WI38 (cell line): ENCODE results near the gene ASCL5.
"Not testable (repeated sequence)": the region's sequence is repeated elsewhere in the genome, so short reads cannot be mapped to it uniquely, and the experiment has no call there.

ENCODE experiments used
- H3K4me3 ChIP-seq: 2 replicates; pipeline ENCODE4 v1.5.1; 2011; ENCODE audit warnings: low read depth, mild to moderate bottlenecking, control low read depth, low read length
- TF ChIP-seq, protein P1 (sequence below): IDR thresholded peaks from 2 replicates; pipeline ENCODE4 v1.5.1; 2012; ENCODE audit warnings: low read depth, mild to moderate bottlenecking, control low read depth, low read length

The ASCL5 gene

GRCh38 chr1:201170533-201171062 is 43.6 kb upstream of the ASCL5 start:
- TF ChIP-seq, protein P1, sequence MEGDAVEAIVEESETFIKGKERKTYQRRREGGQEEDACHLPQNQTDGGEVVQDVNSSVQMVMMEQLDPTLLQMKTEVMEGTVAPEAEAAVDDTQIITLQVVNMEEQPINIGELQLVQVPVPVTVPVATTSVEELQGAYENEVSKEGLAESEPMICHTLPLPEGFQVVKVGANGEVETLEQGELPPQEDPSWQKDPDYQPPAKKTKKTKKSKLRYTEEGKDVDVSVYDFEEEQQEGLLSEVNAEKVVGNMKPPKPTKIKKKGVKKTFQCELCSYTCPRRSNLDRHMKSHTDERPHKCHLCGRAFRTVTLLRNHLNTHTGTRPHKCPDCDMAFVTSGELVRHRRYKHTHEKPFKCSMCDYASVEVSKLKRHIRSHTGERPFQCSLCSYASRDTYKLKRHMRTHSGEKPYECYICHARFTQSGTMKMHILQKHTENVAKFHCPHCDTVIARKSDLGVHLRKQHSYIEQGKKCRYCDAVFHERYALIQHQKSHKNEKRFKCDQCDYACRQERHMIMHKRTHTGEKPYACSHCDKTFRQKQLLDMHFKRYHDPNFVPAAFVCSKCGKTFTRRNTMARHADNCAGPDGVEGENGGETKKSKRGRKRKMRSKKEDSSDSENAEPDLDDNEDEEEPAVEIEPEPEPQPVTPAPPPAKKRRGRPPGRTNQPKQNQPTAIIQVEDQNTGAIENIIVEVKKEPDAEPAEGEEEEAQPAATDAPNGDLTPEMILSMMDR, result no peak

GRCh38 chr1:201169971-201170532 is 43.1 kb upstream of the ASCL5 start:
- H3K4me3 ChIP-seq, result no peak overlapping the region; the same call in 1 of the 2 replicates
- TF ChIP-seq, protein P1, result no peak

More at GRCh38 chr1:201170533-201171062, 43.6 kb upstream of the ASCL5 start:
- peak overlapping the region; percentile 74 for H3K4me3 ChIP-seq

DNA sequence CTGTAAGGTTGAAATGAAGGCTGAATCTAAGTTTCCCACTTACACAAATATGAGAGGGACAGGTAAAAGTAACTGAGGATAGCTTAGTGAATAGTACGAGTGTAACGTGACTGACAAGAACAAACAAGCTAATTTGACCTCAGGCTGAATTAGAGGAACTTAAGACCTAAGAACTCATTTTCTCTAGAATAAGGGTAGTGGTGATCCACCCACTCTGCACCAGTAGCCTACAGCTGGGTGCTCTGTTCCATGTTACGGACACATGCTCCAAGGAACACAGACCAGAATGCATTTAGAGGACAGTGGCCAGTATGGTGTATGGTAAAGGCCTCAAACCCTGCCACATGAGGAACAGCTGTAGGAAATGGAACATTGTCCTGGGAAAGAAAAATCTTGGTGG is 42.2 kb upstream of the ASCL5 start:
- no peak overlapping the region for H3K4me3 ChIP-seq
- TF ChIP-seq, protein P1, result no peak

GRCh38 chr1:201167041-201167991 is 40.3 kb upstream of the ASCL5 start:
- TF ChIP-seq, protein P1, result no peak

DNA sequence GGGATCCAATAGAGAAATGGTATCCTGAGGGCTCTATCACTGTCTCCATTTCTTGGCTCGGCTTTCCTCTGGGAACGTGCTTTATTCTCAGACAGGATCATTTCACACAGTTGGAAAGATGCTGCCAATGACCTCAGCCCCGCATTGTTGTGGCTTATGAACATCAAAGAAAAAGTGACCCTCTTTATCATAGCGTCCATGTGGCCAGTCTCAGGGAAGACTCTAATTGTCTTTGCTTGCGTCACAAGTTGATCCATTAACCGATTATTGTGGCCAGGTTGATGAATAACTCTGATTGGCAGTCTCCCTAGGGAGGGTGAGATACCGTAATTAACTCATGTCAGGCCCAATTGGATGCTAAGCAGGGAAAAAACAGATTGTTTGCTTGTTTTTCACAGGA is 37.7 kb upstream of the ASCL5 start:
- TF ChIP-seq, protein P1, result no peak
- no peak overlapping the region for H3K4me3 ChIP-seq

More at GRCh38 chr1:201167041-201167991, 40.3 kb upstream of the ASCL5 start:
- H3K4me3 ChIP-seq, result no peak overlapping the region

DNA sequence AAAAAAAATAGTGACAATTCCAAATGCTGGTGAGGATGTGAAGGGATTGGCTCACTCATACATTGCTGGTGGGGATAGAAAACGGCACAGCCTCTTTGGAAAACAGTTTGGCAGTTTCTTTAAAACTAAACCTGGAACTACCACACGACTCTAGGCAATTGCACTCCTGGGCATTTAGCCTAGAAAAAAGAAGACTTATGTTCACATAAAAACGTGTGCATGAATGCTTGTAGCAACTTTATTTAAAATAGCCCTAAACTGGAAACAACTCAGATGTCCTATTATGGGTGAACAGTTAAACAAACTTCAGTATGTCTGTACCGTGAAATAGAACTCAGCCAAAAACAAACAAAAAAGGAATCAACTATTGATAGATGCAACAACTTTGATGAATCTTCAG is 36.7 kb upstream of the ASCL5 start:
- no peak overlapping the region for H3K4me3 ChIP-seq
- TF ChIP-seq, protein P1, result no peak

GRCh38 chr1:201163036-201163435 is 36.1 kb upstream of the ASCL5 start:
- H3K4me3 ChIP-seq, result not testable (repeated sequence)
